Islet of Langerhans (tissue), 1 donor: ENCODE results near the gene ZBTB44.
"Not testable (repeated sequence)": the region's sequence is repeated elsewhere in the genome, so short reads cannot be mapped to it uniquely, and the experiment has no call there.

Source experiments
- FAIRE-seq: peaks from one replicate; lab custom pipeline; 2011; peaks lifted over from hg19 to GRCh38; lab: Jason Lieb, UNC

The ZBTB44 gene, protein sequence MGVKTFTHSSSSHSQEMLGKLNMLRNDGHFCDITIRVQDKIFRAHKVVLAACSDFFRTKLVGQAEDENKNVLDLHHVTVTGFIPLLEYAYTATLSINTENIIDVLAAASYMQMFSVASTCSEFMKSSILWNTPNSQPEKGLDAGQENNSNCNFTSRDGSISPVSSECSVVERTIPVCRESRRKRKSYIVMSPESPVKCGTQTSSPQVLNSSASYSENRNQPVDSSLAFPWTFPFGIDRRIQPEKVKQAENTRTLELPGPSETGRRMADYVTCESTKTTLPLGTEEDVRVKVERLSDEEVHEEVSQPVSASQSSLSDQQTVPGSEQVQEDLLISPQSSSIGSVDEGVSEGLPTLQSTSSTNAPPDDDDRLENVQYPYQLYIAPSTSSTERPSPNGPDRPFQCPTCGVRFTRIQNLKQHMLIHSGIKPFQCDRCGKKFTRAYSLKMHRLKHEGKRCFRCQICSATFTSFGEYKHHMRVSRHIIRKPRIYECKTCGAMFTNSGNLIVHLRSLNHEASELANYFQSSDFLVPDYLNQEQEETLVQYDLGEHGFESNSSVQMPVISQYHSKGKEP

DNA sequence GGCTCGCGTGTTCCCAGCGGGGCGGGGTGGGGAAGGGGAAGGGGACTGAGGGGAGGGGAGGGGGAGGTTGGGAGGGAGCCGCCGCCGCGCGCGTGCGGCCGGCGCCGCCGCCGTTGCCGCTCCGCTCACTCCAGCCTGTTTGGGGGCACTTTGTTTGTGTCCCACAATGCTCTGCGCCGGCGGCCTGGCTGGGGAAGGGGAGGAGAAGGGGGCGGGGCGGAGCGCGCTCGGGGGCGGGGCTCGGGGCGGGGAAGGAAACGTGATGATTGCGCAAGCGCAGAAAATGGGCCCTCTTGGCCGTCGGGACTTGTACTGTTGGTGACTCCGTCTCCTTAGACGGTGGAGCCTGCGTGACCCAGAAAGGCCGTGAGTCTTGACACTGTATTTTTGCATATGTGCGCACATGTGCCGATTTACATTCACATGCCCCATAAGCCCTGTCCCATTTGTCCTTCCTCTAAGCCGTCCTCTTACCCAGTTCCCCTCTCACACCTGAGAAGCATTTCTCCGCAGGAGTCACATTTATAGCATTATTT lies at the start of gene ZBTB44:
Gene ZBTB44 (minus strand): TSS at position 168 of the 536 bp plus-strand sequence. CDS start 53,044 bp downstream, outside the sequence.
- no peak for FAIRE-seq

DNA sequence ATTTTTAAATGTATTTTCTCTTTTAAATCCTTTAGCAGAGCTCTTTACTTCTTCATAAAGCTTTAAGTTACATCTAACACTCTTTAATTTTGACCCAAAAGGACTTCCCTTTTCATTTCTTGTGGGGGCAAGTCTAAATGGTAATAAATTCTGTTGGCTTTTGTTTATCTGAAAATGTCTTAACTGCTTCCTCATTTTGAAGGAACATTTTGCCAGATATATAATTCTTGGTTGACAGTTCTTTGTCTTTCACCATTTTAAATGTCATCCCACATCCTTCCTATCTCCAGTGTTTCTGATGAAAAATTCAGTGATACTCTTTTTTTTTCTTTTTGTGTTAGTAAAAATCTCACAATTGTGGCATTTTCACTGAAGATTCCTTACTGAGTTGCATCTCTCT lies 44.7 kb upstream of the ZBTB44 start:
- FAIRE-seq = no peak

DNA sequence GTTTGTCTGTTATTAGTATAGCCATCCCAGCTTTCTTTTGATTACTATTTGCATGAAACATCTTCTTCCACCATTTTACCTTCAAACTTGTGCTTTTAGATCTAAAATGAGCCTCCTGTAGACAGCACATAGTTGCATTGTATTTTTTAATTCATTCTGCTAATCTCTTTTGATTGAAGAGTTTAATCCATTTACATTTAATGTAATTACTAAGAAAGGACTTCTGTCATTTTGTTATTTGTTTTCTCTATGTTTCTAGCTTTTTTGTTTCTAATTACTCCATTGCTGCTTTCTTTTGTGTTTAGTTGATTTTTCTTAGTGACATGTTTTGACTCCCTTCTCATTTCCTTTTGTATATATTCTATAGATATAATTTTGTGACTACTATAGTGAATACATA lies 43.7 kb upstream of the ZBTB44 start:
- FAIRE-seq = no peak

DNA sequence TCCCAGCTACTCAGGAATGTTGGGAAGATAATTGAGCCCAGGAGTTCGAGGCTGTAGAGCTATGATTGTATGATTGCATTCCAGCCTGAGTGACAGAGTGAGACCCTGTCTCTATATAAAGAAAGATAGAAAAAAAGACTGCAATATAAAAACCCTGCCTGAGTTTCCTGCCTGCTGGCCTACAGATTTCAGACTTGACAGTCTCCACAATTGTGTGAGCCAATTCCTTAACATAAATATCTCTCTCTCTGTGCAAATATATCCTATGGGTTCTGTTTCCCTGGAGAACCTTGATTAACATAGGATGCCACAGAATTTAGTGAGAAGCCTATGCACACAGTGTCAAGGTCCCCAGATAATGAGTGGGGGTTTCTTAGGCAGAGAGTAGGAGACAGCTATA lies 32.5 kb upstream of the ZBTB44 start:
- FAIRE-seq = no peak

GRCh38 chr11:130344841-130345240 lies 30.1 kb upstream of the ZBTB44 start:
- FAIRE-seq = no peak

DNA sequence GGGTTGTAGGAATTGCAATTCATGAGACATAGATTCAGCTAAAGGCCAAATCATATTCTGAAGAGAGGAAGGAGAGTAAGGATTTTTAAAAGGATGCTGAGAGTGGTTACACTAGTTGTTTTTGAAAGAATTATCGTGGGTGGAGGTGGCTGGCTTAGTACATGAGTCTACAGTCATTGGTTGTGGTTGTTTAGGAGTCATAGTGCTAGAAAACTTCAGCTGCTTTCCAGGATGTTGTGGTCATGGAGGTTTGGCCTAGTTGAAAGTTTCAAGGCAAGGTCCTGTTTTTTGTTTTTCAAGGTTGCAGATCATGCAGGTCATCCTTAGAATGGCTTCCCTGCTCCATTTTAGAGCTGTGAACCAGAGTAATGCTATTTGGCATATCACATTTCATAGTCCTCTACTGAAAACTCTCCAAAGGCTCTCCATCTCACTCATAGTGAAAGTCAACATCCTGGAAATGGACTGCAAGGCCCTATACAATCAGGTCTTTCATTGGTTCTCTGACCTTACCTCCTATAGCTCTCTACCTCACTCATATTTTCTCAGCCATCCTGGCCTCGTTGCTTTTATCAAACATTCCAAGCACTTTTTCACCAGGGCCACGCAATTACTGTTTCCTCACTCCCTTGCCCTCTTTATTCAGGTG lies 26.1 kb upstream of the ZBTB44 start:
- no peak for FAIRE-seq

- FAIRE-seq = no peak
Measured at GRCh38 chr11:130338667-130339066, 23.9 kb upstream of the ZBTB44 start.

- no peak for FAIRE-seq
Measured at GRCh38 chr11:130337281-130338089, 22.8 kb upstream of the ZBTB44 start.

GRCh38 chr11:130331397-130331796 lies 16.7 kb upstream of the ZBTB44 start:
- not testable (repeated sequence) for FAIRE-seq

GRCh38 chr11:130330101-130330684 lies 15.5 kb upstream of the ZBTB44 start:
- FAIRE-seq = no peak

DNA sequence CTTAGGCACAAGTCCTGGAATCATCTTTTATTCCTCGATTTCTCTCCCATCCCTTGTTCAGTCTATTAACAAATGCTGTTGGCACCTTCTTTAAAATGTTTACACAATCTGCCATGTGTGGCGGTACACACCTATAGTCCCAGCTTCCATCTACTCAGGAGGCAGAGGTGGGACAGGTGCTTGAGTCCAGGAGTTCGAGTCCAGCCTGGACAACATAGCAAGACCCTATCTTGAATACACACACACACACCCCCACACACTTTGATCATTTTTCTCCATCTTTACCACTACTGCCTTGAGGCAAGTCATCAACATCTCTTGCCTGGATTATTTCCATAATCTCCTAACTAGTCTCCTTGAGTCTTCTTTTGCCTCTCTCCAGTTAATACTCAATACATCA lies 13.7 kb upstream of the ZBTB44 start:
- no peak for FAIRE-seq

DNA sequence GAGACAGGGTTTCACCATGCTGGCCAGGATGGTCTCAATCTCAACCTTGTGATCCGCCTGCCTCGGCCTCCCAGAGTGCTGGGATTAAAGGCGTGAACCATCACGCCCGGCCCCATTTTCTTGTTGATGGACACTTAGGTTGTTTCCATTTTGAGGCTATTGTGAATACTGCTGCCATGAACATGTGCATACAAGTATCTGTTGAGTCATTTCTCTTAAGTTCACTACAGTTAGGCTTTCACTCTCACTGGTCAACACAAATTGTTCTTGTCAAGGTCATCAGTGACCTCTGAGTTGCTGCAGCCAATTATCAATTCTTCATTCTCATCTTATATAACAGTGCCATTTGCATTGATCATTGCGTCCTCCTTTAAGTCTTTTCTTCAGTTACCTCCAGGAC lies 13.0 kb upstream of the ZBTB44 start:
- no peak for FAIRE-seq

DNA sequence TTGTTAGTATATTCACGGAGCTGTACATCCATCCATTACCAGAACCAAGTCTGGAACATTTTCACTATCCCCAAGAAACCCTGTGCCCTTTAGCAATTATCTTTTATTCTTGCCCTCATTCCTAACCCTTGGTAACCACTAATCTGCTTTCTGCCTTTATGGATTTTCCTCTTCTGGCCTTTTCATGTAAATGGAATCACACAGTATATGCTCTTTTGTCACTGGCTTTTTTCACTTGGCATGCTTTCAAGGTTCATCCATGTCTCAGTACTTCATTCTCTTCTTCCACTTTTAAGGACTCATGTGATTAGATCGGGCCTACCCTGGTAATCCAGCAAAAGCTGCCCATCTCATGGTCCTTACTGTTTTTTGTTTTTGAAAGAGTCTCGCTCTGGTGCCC lies 11.0 kb upstream of the ZBTB44 start:
- no peak for FAIRE-seq

DNA sequence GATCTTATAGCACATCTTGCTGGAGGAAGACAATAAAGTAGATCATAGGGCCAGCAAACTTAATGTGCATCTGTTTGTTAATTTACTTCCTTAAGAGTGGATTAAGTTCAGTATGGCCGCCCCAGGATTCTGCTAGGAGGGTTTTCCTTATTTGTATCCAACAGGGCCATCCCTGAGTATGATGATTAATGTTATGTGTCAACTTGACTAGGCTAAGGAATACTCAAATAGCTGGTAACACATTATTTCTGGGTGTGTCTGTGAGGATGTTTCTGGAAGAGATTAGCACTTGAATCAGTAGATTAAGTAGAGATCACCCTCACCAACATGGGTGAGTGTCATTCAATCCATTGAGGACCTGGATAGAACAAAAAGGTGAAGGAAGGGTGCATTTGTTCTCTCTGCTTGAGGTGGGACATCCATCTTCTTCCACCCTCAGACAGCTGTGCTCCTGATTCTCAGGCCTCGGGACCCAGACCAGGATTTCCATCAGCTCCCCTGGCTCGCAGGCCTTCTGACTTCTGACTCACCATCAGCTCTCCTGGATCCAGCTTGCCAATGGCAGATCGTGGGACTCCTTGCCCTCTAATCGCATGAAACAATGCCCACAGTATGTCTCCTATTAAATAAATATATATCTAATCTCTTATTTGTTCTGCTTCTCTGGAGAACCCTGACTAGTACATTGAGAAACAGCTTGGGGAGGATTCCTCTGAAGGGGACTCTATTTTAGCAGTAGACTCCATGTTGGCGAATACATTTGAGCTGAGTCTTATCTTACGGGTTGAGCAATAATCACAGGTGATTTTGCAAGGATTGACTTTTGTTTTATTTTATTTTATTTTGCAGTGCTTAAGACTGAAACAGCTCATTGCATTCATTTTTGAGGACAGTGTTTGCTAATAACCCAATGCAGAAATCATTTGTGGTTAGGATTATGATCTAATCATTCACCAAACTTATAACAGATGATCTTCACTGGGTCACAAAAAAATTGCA lies 9.0 kb upstream of the ZBTB44 start:
- FAIRE-seq = no peak

DNA sequence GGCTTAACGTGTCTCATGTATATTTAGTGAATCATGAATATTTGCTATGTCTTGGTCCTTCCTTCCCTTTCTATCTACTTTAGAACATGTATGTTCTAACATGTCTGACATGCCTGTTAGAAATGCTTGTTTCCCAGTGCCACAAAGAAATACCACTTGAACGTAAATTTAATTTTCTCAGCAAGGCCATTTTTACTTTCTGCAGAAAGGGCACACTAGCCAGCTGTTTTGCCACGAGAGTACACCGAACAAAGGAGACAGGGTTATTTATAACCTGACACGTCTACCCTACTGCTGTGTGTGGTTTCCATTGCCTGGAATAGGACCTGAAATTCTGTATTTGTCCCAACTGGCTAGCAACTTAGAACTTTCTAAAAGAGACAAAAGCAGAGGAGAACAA lies 7.4 kb upstream of the ZBTB44 start:
- no peak for FAIRE-seq

DNA sequence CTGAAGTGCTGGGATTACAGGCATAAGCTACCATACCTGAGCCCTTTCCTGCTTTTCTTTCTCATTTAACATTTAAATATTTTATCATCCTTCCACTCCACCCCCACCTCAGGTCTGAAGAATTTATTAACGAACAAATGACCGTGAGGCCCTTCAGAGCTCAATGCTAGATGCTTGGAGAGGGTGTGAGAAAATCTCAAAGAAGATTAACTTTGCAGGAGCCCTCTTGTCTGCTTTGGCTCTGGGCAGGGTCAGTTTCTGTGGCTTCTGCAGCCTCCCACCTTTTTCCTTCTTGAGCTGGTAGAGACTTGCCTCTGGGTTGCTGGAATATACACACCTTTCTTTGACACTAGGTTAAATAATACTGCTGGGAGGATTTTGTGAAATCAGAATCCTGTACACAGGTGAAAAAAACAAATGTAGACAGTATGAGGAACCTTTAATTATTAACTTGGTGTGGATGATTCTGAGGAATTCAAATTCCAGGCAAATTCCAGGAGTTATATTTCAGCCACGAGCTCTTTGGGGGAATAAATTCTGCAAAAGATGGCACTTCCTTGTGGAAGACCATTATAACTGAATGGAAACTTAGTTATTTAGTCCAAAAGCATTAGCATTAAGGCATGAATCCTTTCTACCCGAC lies 3.4 kb upstream of the ZBTB44 start:
- FAIRE-seq = no peak

DNA sequence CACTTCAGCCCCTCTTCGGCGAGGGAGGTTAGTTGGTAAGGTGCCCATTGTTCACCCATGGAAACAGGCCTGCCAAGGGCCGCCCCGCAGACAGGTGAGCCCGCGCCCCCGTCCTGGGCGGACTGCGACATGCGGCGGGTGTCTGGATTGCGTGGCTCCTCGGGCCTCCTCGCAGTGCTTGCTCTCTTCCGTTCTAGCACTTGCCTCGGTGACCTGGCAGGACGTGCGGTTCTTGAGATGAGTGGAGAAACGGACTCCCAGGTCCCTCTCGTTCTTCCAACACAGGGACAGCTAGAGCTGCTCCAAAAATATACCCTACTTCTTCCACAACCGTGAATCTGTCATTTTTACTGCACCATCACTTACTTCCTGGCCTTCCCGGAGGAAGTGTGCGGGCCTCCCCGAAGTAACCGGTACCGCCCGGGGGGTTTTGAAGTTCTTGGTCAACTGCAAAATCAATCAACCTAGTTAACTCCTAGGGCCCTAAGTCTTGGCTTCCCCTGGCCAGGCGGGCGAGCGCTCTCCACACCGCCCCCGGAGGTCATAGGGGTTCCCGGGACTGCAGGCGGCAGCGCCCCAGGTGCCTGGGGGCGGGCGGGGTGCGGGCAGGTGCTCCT lies 745 bp upstream of the ZBTB44 start:
- FAIRE-seq = no peak

GRCh38 chr11:130314184-130314749 lies 450 bp downstream of the ZBTB44 start:
- no peak for FAIRE-seq
